K562 (cell line): ENCODE measurements around the gene ARL4D. TPM values are rescaled to one million over a fixed set of nuclear protein-coding genes. Genes with fewer than 3 reads are reported as not detected.

ENCODE experiments used
- ARID2 ChIP-seq: fragments of 450-650 bp; IDR thresholded peaks from 2 replicates; pipeline ENCODE4 v1.6.1; 2017; ENCODE audit warnings: antibody characterized with exemption, mild to moderate bottlenecking
- ATF1 ChIP-seq, 2 experiments: fragments of 450-650 bp in 1 of 2; IDR thresholded peaks; 2 replicates each; pipeline ENCODE4 v1.6.1; 2016; ENCODE audit warnings: missing compliant biosample characterization in 1 of 2, missing genetic modification characterization in 1 of 2
- BRCA1 ChIP-seq, 2 experiments: fragments of 450-650 bp in 1 of 2; sonication (generic) in 1 of 2; formaldehyde crosslinking in 1 of 2; IDR thresholded peaks; 2 replicates each; pipeline versions ENCODE4 v1.5.0 to v1.6.1; 2017 to 2020; ENCODE audit warnings: mild to moderate bottlenecking in 1 of 2, missing genetic modification reagents in 1 of 2
- CCAR2 ChIP-seq: fragments of 200-400 bp; formaldehyde crosslinking; IDR thresholded peaks from 2 replicates; pipeline ENCODE4 v1.6.1; 2017; ENCODE audit warnings: mild to moderate bottlenecking, low read depth, low read length
- DDX20 ChIP-seq: fragments of 450-650 bp; IDR thresholded peaks from 2 replicates; pipeline ENCODE4 v1.6.1; 2016; ENCODE audit warnings: missing genetic modification characterization, low read depth, mild to moderate bottlenecking, missing compliant biosample characterization, moderate library complexity
- ETV1 ChIP-seq: fragments of 450-650 bp; conservative IDR thresholded peaks from 2 replicates; pipeline ENCODE4 v1.6.1; 2016; ENCODE audit warnings: missing genetic modification characterization, control low read depth, low read depth, missing compliant biosample characterization
- HDAC2 ChIP-seq: fragments of 450-650 bp; IDR thresholded peaks from 2 replicates; pipeline ENCODE4 v1.6.1; 2016; ENCODE audit warnings: mild to moderate bottlenecking
- HDAC3 ChIP-seq: fragments of 450-650 bp; IDR thresholded peaks from 2 replicates; pipeline ENCODE4 v1.6.1; 2018; ENCODE audit warnings: borderline replicate concordance, mild to moderate bottlenecking, moderate library complexity; ENCODE audit not compliant: partially characterized antibody
- HDAC6 ChIP-seq: IDR thresholded peaks from 2 replicates; pipeline ENCODE4 v1.6.1; 2012; ENCODE audit warnings: low read depth, mild to moderate bottlenecking, control low read depth, inconsistent platforms, low read length, moderate library complexity
- TCF7 ChIP-seq: sonication (generic); IDR thresholded peaks from 2 replicates; pipeline ENCODE4 v1.6.1; 2016; ENCODE audit warnings: antibody characterized with exemption, borderline replicate concordance
- ZNF830 ChIP-seq: fragments of 250-450 bp; sonication (Bioruptor Pico); IDR thresholded peaks from 2 replicates; pipeline ENCODE4 v1.5.0; 2021; ENCODE audit warnings: mild to moderate bottlenecking
- polyA plus RNA-seq, 8 experiments: library from polyadenylated mRNA; depleted of rRNA in 4 of 8; stranded (reverse) in 5 of 8; unstranded in 3 of 8; fragments of >200 nt; fragmentation: Nextera tagmentation in 2 of 8; fragmentation: Illumina TruSeq in 1 of 8; extraction: Ambion mirVana in 2 of 8; extraction: Trizol in 1 of 8; gene quantifications; 2 replicates each; pipeline versions ENCODE4 v1.2.1 to v1.2.3, GENCODE V29; 2011 to 2014; ENCODE audit warnings: inconsistent platforms in 1 of 8, missing spikeins in 1 of 8
- total RNA-seq, 7 experiments: library from RNA; depleted of rRNA in 6 of 7; stranded (reverse); fragments of >200 nt in 6 of 7; fragmentation: Illumina TruSeq in 2 of 7; extraction: Trizol in 2 of 7; gene quantifications; 2 replicates each; pipeline versions ENCODE4 v1.2.1 to v1.2.3, GENCODE V29; 2011 to 2021; ENCODE audit warnings: low replicate concordance in 1 of 7
- TF ChIP-seq, protein P1 (sequence below): fragments of 200-600 bp; sonication (generic); IDR thresholded peaks from one replicate; pipeline ENCODE4 v1.6.1; 2012; ENCODE audit warnings: mild to moderate bottlenecking, low read depth, low read length, inconsistent platforms
- TF ChIP-seq, protein P2 (sequence below): fragments of 250-450 bp; sonication (Bioruptor Pico); IDR thresholded peaks from 2 replicates; pipeline ENCODE4 v1.4.0; 2020; ENCODE audit warnings: mild to moderate bottlenecking, moderate library complexity, borderline replicate concordance
- TF ChIP-seq, protein P3 (sequence below): fragments of 450-650 bp; formaldehyde crosslinking; IDR thresholded peaks from 2 replicates; pipeline ENCODE4 v1.4.0; 2022; ENCODE audit warnings: mild to moderate bottlenecking, moderate library complexity

The ARL4D gene
- total and polyA plus RNA-seq, 9 of the 15 experiments (the other 6 are each of a cell fraction or from before 2014, with no cell fraction given): 0.07 to 0.53 (median 0.28) TPM; not detected in 1

DNA sequence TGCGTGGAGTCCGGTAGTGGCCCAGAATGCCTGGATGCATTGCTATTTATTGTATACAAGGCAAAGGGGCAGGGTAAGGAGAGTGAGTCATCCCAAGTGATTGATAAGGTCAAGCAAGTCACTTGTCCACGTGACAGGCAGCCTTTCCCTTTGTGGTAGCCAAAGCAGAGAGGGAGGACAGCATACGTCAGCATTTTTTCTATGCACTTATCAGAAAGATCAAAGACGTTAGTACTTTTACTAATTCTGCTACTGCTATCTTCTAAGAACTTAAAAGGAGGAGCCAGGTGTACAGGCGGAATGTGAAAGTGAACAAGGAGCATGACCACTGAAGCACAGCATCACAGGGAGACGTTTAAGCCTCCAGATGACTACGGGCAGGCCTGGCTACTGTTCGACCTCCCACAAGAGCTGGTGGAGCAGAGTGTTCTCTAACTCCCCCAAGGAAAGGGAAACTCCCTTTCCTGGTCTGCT lies 47.9 kb upstream of the ARL4D start (continued):
- TF ChIP-seq, protein P1, sequence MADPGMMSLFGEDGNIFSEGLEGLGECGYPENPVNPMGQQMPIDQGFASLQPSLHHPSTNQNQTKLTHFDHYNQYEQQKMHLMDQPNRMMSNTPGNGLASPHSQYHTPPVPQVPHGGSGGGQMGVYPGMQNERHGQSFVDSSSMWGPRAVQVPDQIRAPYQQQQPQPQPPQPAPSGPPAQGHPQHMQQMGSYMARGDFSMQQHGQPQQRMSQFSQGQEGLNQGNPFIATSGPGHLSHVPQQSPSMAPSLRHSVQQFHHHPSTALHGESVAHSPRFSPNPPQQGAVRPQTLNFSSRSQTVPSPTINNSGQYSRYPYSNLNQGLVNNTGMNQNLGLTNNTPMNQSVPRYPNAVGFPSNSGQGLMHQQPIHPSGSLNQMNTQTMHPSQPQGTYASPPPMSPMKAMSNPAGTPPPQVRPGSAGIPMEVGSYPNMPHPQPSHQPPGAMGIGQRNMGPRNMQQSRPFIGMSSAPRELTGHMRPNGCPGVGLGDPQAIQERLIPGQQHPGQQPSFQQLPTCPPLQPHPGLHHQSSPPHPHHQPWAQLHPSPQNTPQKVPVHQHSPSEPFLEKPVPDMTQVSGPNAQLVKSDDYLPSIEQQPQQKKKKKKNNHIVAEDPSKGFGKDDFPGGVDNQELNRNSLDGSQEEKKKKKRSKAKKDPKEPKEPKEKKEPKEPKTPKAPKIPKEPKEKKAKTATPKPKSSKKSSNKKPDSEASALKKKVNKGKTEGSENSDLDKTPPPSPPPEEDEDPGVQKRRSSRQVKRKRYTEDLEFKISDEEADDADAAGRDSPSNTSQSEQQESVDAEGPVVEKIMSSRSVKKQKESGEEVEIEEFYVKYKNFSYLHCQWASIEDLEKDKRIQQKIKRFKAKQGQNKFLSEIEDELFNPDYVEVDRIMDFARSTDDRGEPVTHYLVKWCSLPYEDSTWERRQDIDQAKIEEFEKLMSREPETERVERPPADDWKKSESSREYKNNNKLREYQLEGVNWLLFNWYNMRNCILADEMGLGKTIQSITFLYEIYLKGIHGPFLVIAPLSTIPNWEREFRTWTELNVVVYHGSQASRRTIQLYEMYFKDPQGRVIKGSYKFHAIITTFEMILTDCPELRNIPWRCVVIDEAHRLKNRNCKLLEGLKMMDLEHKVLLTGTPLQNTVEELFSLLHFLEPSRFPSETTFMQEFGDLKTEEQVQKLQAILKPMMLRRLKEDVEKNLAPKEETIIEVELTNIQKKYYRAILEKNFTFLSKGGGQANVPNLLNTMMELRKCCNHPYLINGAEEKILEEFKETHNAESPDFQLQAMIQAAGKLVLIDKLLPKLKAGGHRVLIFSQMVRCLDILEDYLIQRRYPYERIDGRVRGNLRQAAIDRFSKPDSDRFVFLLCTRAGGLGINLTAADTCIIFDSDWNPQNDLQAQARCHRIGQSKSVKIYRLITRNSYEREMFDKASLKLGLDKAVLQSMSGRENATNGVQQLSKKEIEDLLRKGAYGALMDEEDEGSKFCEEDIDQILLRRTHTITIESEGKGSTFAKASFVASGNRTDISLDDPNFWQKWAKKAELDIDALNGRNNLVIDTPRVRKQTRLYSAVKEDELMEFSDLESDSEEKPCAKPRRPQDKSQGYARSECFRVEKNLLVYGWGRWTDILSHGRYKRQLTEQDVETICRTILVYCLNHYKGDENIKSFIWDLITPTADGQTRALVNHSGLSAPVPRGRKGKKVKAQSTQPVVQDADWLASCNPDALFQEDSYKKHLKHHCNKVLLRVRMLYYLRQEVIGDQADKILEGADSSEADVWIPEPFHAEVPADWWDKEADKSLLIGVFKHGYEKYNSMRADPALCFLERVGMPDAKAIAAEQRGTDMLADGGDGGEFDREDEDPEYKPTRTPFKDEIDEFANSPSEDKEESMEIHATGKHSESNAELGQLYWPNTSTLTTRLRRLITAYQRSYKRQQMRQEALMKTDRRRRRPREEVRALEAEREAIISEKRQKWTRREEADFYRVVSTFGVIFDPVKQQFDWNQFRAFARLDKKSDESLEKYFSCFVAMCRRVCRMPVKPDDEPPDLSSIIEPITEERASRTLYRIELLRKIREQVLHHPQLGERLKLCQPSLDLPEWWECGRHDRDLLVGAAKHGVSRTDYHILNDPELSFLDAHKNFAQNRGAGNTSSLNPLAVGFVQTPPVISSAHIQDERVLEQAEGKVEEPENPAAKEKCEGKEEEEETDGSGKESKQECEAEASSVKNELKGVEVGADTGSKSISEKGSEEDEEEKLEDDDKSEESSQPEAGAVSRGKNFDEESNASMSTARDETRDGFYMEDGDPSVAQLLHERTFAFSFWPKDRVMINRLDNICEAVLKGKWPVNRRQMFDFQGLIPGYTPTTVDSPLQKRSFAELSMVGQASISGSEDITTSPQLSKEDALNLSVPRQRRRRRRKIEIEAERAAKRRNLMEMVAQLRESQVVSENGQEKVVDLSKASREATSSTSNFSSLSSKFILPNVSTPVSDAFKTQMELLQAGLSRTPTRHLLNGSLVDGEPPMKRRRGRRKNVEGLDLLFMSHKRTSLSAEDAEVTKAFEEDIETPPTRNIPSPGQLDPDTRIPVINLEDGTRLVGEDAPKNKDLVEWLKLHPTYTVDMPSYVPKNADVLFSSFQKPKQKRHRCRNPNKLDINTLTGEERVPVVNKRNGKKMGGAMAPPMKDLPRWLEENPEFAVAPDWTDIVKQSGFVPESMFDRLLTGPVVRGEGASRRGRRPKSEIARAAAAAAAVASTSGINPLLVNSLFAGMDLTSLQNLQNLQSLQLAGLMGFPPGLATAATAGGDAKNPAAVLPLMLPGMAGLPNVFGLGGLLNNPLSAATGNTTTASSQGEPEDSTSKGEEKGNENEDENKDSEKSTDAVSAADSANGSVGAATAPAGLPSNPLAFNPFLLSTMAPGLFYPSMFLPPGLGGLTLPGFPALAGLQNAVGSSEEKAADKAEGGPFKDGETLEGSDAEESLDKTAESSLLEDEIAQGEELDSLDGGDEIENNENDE: no peak
- TF ChIP-seq, protein P2, sequence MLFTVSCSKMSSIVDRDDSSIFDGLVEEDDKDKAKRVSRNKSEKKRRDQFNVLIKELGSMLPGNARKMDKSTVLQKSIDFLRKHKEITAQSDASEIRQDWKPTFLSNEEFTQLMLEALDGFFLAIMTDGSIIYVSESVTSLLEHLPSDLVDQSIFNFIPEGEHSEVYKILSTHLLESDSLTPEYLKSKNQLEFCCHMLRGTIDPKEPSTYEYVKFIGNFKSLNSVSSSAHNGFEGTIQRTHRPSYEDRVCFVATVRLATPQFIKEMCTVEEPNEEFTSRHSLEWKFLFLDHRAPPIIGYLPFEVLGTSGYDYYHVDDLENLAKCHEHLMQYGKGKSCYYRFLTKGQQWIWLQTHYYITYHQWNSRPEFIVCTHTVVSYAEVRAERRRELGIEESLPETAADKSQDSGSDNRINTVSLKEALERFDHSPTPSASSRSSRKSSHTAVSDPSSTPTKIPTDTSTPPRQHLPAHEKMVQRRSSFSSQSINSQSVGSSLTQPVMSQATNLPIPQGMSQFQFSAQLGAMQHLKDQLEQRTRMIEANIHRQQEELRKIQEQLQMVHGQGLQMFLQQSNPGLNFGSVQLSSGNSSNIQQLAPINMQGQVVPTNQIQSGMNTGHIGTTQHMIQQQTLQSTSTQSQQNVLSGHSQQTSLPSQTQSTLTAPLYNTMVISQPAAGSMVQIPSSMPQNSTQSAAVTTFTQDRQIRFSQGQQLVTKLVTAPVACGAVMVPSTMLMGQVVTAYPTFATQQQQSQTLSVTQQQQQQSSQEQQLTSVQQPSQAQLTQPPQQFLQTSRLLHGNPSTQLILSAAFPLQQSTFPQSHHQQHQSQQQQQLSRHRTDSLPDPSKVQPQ (CRISPR knock-in tag): no peak
- TF ChIP-seq TCF7 (no peak), HDAC3 (no peak), ETV1 (tag) (no peak), CCAR2 (no peak), BRCA1 (IDR thresholded peaks at IDR 0.05) (no peak), BRCA1 (CRISPR knock-in tag; IDR thresholded peaks at IDR 0.05) (no peak), ZNF830 (CRISPR knock-in tag) (no peak), ARID2 (no peak), DDX20 (tag) (no peak), HDAC6 (no peak), HDAC2 (no peak; the same call in 1 of the 2 replicates), ATF1 (CRISPR knock-in tag; IDR thresholded peaks at IDR 0.05) (no peak), ATF1 (tag; IDR thresholded peaks at IDR 0.05) (peak; percentile 85)
- TF ChIP-seq, protein P3, sequence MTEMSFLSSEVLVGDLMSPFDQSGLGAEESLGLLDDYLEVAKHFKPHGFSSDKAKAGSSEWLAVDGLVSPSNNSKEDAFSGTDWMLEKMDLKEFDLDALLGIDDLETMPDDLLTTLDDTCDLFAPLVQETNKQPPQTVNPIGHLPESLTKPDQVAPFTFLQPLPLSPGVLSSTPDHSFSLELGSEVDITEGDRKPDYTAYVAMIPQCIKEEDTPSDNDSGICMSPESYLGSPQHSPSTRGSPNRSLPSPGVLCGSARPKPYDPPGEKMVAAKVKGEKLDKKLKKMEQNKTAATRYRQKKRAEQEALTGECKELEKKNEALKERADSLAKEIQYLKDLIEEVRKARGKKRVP (CRISPR knock-in tag): no peak
